ENCODE data around the gene EDAR. TPM values are rescaled to one million over a fixed set of nuclear protein-coding genes. Genes with fewer than 3 reads are reported as not detected.

Gene EDAR
- total RNA-seq, 1 donor from 2014 or later, result not detected

DNA sequence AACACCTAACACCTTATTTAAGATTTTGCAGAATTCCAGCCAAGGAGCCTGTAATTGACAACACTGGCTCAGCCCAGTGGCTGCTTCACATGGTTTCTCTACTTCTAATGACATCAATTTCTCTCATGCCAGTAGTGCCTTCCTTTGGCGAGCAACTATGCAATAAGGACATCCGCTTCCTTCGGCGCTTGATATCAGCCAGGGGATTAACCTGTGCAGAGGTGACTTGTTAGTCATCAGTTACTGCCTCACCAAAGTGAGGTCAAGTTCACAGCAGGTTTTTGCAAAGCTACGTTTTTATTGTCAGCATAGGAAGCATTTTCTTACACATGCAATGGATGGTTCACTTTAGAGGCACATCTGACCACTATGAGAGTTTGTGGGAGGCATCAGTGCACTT lies 24.0 kb upstream of the EDAR start:
- H3K4me1 Mint-ChIP-seq, result no peaks in the 10 kb centered on the region
- H3K27me3 Mint-ChIP-seq (ENCODE audit: low read depth), result no peaks in the 10 kb centered on the region
- H3K36me3 Mint-ChIP-seq (ENCODE audit: low read depth), result no peaks in the 10 kb centered on the region
- no peak for TF ChIP-seq CTCF (conservative IDR thresholded peaks at IDR 0.05)
- DNase-seq (ENCODE audit: low read depth, low spot score), result no peak
- no peak overlapping the region for H3K4me3 Mint-ChIP-seq
- no peak overlapping the region for H3K27ac Mint-ChIP-seq (ENCODE audit: unreplicated experiment)
- no peaks in the 10 kb centered on the region for H3K9me3 Mint-ChIP-seq

DNA sequence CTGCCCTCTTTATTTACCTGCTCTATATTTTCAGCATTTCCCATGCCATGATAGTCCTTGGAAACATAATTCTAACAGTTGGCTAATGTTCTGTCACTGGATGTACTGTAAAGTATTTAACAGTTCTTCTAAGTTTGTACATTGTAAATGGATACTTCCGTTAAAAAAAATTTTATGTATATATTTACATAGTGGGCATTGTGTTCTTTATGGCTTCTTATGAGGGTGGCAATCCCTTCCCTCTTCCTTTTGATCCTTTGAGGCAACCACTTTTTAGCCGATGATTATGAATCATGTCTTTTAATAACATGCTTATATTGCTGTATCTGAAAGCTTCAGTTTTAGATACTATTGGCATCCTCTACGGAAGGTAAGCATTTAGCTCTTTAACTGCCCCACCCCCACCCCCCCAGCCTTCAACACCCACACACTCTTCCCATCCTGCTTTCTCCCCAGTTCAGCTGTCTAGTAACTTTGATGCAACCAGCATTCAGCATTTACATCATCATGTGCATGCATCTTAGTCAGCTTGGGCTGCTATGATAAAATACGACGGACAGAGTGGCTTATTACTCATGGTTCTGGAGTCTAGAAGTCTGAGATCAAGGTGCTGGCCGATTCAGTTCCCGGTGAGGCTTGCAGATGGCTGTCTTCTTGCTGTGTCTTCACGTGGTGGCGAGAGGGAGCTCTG lies 21.0 kb upstream of the EDAR start:
- H3K27me3 Mint-ChIP-seq (ENCODE audit: low read depth), result no peaks in the 10 kb centered on the region
- no peaks in the 10 kb centered on the region for H3K36me3 Mint-ChIP-seq (ENCODE audit: low read depth)
- no peak for DNase-seq (ENCODE audit: low read depth, low spot score)
- H3K9me3 Mint-ChIP-seq, result no peaks in the 10 kb centered on the region
- no peak overlapping the region for H3K27ac Mint-ChIP-seq (ENCODE audit: unreplicated experiment)
- no peak for TF ChIP-seq CTCF (conservative IDR thresholded peaks at IDR 0.05)
- no peak overlapping the region for H3K4me3 Mint-ChIP-seq
- no peaks in the 10 kb centered on the region for H3K4me1 Mint-ChIP-seq

DNA sequence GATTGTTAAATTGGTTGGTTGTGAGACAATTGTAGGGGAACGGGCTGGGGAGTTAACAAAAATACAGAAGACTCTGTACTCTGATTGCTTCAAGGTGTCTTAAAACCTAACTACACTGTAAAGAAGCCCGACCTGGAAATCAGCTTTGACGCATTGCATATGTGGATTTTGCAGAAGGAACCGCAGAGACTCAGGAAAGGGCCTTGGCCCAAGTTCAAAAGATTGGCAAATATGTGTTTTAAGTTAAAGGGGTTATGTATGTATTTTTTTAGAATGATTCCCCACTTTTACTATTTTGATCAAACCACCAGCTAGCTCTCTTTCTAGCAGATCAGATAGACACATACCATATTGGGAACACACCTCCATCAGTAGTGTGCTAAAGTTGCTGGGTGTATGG lies 18.0 kb upstream of the EDAR start:
- TF ChIP-seq CTCF (conservative IDR thresholded peaks at IDR 0.05), result no peak
- Mint-ChIP-seq H3K9me3 (no peaks in the 10 kb centered on the region), H3K27me3 (ENCODE audit: low read depth) (no peaks in the 10 kb centered on the region), H3K27ac (ENCODE audit: unreplicated experiment) (no peak overlapping the region), H3K4me1 (no peaks in the 10 kb centered on the region), H3K36me3 (ENCODE audit: low read depth) (no peaks in the 10 kb centered on the region), H3K4me3 (no peak overlapping the region)
- DNase-seq (ENCODE audit: low read depth, low spot score), result no peak

- no peaks in the 10 kb centered on the region for H3K27me3 Mint-ChIP-seq (ENCODE audit: low read depth)
- H3K4me3 Mint-ChIP-seq, result no peak overlapping the region
- H3K36me3 Mint-ChIP-seq (ENCODE audit: low read depth), result no peaks in the 10 kb centered on the region
- no peaks in the 10 kb centered on the region for H3K4me1 Mint-ChIP-seq
- H3K27ac Mint-ChIP-seq (ENCODE audit: unreplicated experiment), result no peak overlapping the region
- DNase-seq (ENCODE audit: low read depth, low spot score), result no peak
- H3K9me3 Mint-ChIP-seq, result no peaks in the 10 kb centered on the region
- TF ChIP-seq CTCF (conservative IDR thresholded peaks at IDR 0.05), result no peak
These were observed 16.7 kb upstream of the EDAR start for GRCh38 chr2:109005686-109006204.

- no peak for TF ChIP-seq CTCF (conservative IDR thresholded peaks at IDR 0.05)
- no peak for DNase-seq (ENCODE audit: low read depth, low spot score)
- no peaks in the 10 kb centered on the region for H3K9me3 Mint-ChIP-seq
- no peaks in the 10 kb centered on the region for H3K36me3 Mint-ChIP-seq (ENCODE audit: low read depth)
- H3K4me3 Mint-ChIP-seq, result no peak overlapping the region
- H3K4me1 Mint-ChIP-seq, result peaks cover 9% of the 10 kb centered on the region
- H3K27ac Mint-ChIP-seq (ENCODE audit: unreplicated experiment), result no peak overlapping the region
- no peaks in the 10 kb centered on the region for H3K27me3 Mint-ChIP-seq (ENCODE audit: low read depth)
These were observed 12.2 kb upstream of the EDAR start for GRCh38 chr2:109001201-109001600.

All from neural crest cell (in vitro differentiated cells).